Small intestine (tissue), 16 donors: Measurements from ENCODE around the gene LHCGR. TPM values are rescaled to one million over a fixed set of nuclear protein-coding genes. Genes with fewer than 3 reads are reported as not detected.

Experiments used
- DNase-seq, 2 donors: peaks; one replicate each; pipeline versions ENCODE4 v3.0.0 to v3.0.0-alpha.2; 2013
- FAIRE-seq: peaks from 2 replicates; lab custom pipeline; 2012; peaks lifted over from hg19 to GRCh38; lab: Jason Lieb, UNC
- H3K27ac ChIP-seq, 3 donors: one replicate each; pipeline ENCODE4 v1.5.1; 2013; ENCODE audit warnings: low read length in 2 of 3, mild to moderate bottlenecking in 2 of 3, control low read depth in 1 of 3, inconsistent platforms in 1 of 3, low read depth in 1 of 3, moderate library complexity in 1 of 3
- H3K27me3 ChIP-seq, 3 donors: one replicate each; pipeline ENCODE4 v1.6.1; 2013; ENCODE audit warnings: low read length in 3 of 3, inconsistent platforms in 1 of 3; ENCODE audit not compliant: control insufficient read depth in 3 of 3, insufficient read depth in 3 of 3
- H3K36me3 ChIP-seq, 3 donors: one replicate each; pipeline ENCODE4 v1.6.1; 2013; ENCODE audit warnings: low read length in 3 of 3, inconsistent platforms in 1 of 3, low read depth in 1 of 3, mild to moderate bottlenecking in 1 of 3, moderate library complexity in 1 of 3; ENCODE audit not compliant: control insufficient read depth in 3 of 3, insufficient read depth in 2 of 3
- H3K4me1 ChIP-seq, 3 donors: one replicate each; pipeline ENCODE4 v1.6.1; 2013; ENCODE audit warnings: low read length in 2 of 3, inconsistent platforms in 1 of 3, low read depth in 1 of 3, mild to moderate bottlenecking in 1 of 3, moderate library complexity in 1 of 3; ENCODE audit not compliant: control insufficient read depth in 3 of 3, insufficient read depth in 2 of 3
- H3K4me3 ChIP-seq, 3 donors: one replicate each; pipeline ENCODE4 v1.5.1; 2013; ENCODE audit warnings: low read length in 3 of 3, control low read depth in 1 of 3, inconsistent platforms in 1 of 3, low read depth in 1 of 3, mild to moderate bottlenecking in 1 of 3, moderate library complexity in 1 of 3
- H3K9me3 ChIP-seq, 2 donors: one replicate each; pipeline ENCODE4 v1.6.1; 2013; ENCODE audit warnings: low read depth in 1 of 2, low read length in 1 of 2; ENCODE audit not compliant: control insufficient read depth in 2 of 2, insufficient read depth in 1 of 2
- WGBS, 3 donors: extraction: QIAGEN DNeasy Blood & Tissue Kit; methylation state at CpG; one replicate each; pipeline ENCODE4 v1.1.7; 2013; 5-methylcytosine and 5-hydroxymethylcytosine counted together
- long read RNA-seq, 10 donors: transcript quantifications; one replicate each; lab custom pipeline, GENCODE V29; 2026
- polyA plus RNA-seq, 4 donors: library from polyadenylated mRNA; stranded (reverse) in 3 of 4; unstranded in 1 of 4; fragments of 200-250 nt in 3 of 4; fragments of 120-200 nt in 1 of 4; gene quantifications; one replicate each; pipeline versions ENCODE4 v1.2.1 to v1.2.3, GENCODE V29; 2013
- donor health status: healthy with polysubstance abuse.
- donor health status: control.
- donor health status: control.
- donor health status: Bipolar disorder and iron deficiency.
- donor health status: healthy.

LHCGR gene
- under 1 TPM in 1 of 4 donors, not detected in 3; 0.04 TPM for polyA plus RNA-seq
- long read RNA-seq, donor 1: 0 reads
- long read RNA-seq, donor 2: 0 reads
- long read RNA-seq, donor 3: 0 reads
- long read RNA-seq, donor 4: 0 reads
- long read RNA-seq, donor 5: 0 reads
- long read RNA-seq, donor 6: 0 reads
- long read RNA-seq, donor 7: 0 reads
- long read RNA-seq, donor 8: 0 reads
- long read RNA-seq, donor 9: 0 reads
- long read RNA-seq, donor 10: 0 reads

DNA sequence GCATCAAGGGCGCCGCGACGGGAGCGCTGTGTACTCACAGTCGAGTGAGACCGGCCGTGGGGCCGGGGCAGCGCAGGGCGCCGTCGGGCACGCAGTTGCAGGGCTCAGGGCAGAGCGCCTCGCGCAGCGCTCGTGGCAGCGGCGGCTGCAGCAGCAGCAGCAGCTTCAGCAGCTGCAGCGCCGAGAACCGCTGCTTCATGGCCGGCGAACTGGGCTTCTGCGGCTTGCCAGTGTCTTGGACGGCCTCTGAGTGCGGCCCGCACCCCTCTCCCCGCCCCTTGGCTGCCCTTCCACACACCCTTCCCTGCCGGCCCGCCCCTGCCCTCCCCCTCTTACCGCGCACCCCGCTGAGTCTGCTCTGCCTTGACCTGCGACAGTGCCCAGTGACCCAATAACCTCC lies at the start of gene LHCGR:
Gene LHCGR (minus strand): TSS at position 252 of the 400 bp plus-strand sequence. CDS start 53 bp downstream, at position 199.
- Histone ChIP-seq H3K36me3 (no peaks in the 10 kb centered on the region), H3K27ac (no peak within 1 kb of the TSS), H3K9me3 (no peaks in the 10 kb centered on the region), H3K4me3 (no peak within 1 kb of the TSS), H3K27me3 (peaks cover 0 to 30% (median 7%) of the 10 kb centered on the region in 3 donors), H3K4me1 (peaks cover 0 to 5% (median 0%) of the 10 kb centered on the region in 3 donors)
- DNase-seq (peak in 1 of 2 donors; percentile 8), FAIRE-seq (no peak)
- WGBS, 3 donors: 5 to 16% (median 13%) methylated on average over 33 to 37 of the region's 37 CpGs

DNA sequence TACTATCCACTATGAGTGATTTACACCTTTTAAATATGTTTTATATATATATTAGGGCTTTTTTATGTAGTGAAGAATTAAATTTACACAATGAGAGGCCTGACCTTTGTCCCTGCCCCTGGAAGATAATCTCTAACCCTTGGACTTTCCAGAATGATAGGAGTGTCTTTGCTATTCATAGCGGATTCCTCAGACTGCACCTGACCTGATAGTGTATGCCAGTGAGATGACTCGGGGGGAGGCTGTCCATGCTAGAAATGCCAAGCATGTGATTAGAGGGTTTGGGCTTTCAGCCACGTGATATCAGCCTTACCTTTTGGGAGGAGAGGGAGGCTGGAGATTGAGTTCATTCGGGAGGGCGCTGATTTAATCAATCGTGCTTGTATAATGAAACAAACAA lies 44.1 kb upstream of the LHCGR start:
- FAIRE-seq (no peak), DNase-seq (peak; percentile 1 to 80)
- Histone ChIP-seq H3K27me3 (no peaks in the 10 kb centered on the region), H3K36me3 (no peaks in the 10 kb centered on the region), H3K27ac (no peak overlapping the region), H3K9me3 (no peaks in the 10 kb centered on the region), H3K4me1 (peaks cover 0 to 8% (median 0%) of the 10 kb centered on the region in 3 donors), H3K4me3 (no peak overlapping the region)
- 22 to 66% (median 31%) methylated on average over 6 of the region's 6 CpGs for WGBS, 3 donors

DNA sequence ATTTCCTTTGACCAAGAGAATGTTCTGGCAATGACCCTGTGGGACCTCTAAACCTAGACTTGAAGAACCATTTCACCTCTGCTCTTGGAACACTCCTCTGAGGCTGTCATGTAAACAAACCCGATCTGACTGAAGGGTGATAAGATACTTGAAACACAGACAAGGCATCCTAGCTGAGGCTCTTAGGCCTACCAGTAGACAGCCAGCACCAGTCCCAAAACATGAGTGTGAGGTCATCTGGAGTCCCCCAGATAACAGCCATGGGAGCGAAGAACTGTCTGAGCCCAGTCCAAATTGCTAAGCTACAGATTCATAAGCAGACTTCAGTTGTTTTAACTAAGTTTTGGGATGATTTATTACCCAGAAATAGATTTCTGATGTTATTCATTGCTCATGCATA lies 39.5 kb upstream of the LHCGR start:
- Histone ChIP-seq H3K9me3 (no peaks in the 10 kb centered on the region), H3K4me3 (no peak overlapping the region), H3K27me3 (no peaks in the 10 kb centered on the region), H3K27ac (no peak overlapping the region), H3K36me3 (no peaks in the 10 kb centered on the region), H3K4me1 (peaks cover 0 to 6% (median 0%) of the 10 kb centered on the region in 3 donors)
- 47 to 62% (median 52%) methylated on average over 2 of the region's 2 CpGs for WGBS, 3 donors
- FAIRE-seq: no peak
- DNase-seq: no peak

DNA sequence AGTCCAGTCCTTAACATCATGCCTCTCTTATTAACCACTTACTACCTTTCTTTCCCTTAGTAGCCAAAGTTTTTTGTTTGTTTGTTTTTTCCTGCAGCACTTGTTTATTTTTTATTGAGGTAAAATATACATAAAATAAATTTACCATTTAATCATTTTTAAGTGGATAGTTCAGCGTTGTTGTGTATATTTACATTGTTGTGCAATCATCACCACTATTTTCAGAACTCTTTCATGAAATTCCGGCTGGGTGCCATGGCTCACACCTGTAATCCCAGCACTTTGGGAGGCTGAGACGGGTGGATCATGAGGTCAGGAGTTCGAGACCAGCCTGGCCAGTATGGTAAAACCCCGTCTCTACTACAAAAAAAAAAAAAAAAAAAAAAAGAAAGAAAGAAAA lies 38.1 kb upstream of the LHCGR start:
- Histone ChIP-seq H3K27ac (no peak overlapping the region), H3K4me3 (no peak overlapping the region), H3K36me3 (no peaks in the 10 kb centered on the region), H3K4me1 (no peaks in the 10 kb centered on the region), H3K27me3 (peaks cover 0 to 2% (median 0%) of the 10 kb centered on the region in 3 donors), H3K9me3 (no peaks in the 10 kb centered on the region)
- no peak for DNase-seq
- WGBS, 3 donors: 58 to 77% (median 65%) methylated on average over 4 to 5 of the region's 5 CpGs
- no peak for FAIRE-seq

DNA sequence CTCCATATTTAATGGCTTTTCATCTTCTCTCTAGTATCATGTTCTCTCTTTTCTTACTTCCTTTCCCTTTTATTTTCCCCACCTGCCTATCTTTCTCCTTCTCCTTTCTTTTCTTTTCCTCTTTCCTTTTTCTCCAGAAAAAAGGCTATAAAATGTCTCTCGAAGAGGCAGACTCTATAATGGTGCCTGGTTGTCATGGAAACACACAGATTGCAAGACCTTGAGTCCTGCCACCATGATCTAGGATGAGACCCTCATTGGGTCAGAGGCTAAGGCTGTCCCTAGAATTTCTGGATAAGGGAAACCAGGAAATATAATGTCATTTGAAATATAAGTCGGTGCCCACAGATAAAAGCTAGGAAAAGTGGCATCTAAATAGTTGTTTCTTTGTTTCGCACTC lies 36.5 kb upstream of the LHCGR start:
- no peak for FAIRE-seq
- DNase-seq: no peak
- Histone ChIP-seq H3K4me1 (no peaks in the 10 kb centered on the region), H3K36me3 (no peaks in the 10 kb centered on the region), H3K27me3 (peaks cover 0 to 2% (median 0%) of the 10 kb centered on the region in 3 donors), H3K27ac (no peak overlapping the region), H3K4me3 (no peak overlapping the region), H3K9me3 (no peaks in the 10 kb centered on the region)
- 65 to 77% (median 76%) methylated on average over 3 of the region's 3 CpGs for WGBS, 3 donors

DNA sequence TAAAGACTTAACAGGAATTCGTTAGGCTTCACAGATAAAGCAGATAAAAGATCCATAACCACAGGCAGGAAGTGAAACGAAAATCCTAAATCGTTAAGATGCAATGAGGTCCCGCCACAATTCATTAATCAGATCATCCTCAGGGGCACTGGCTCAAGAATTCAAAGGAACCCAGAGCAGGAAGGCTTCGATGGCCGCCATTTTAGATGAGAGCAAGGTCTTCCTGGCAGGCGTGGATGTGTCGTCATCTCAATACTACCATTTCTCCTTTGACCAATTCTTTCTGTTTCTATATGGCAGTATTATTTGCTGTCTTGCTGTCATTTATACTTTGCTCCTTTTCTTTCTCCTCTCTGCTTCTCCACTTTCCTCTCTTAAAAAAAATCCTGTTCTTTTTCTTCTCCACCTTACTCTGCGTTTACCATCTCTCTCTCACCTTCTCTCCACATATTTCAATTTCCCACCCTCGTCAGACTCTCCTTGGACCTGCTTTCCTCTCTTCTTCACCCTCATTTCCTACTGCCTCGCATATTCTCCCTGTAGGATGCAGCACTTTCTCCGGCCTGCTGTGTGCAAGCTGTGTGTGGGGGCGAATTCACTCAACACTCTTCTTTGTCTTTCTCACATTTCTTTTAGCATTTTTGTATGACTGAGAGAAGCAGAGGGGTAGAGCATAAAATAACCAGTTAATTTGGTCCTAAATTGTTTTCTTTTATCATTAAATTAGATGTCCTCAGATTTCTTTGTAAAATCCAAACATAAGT lies 35.1 kb upstream of the LHCGR start:
- H3K4me3 ChIP-seq: no peak overlapping the region
- 73 to 79% (median 78%) methylated on average over 13 of the region's 13 CpGs for WGBS, 3 donors
- no peaks in the 10 kb centered on the region for H3K9me3 ChIP-seq
- no peak for FAIRE-seq
- H3K4me1 ChIP-seq: no peaks in the 10 kb centered on the region
- no peak for DNase-seq
- H3K27me3 ChIP-seq: peaks cover 0 to 2% (median 0%) of the 10 kb centered on the region in 3 donors
- H3K36me3 ChIP-seq: no peaks in the 10 kb centered on the region
- H3K27ac ChIP-seq: no peak overlapping the region

DNA sequence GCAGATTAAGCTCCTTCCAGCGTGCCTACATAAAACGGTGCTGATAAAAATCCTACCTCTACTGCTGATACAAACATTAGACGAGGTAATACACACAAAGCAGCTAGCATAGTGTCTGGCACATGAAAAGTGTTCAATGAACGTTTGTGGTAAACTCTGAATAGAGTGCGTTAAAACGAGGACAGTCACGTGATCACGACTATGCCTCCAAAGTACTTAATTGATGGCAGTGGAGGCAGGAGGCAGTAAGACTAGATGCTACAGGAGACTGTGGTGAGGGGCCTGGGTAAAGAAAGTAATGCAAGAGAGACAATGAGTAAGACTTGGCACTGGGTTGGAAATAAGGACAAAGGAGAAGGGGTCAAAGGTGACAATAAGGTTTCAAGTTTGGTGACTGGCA lies 32.1 kb upstream of the LHCGR start:
- FAIRE-seq (no peak), DNase-seq (no peak)
- Histone ChIP-seq H3K27me3 (peaks cover 0 to 2% (median 0%) of the 10 kb centered on the region in 3 donors), H3K36me3 (no peaks in the 10 kb centered on the region), H3K27ac (no peak overlapping the region), H3K9me3 (no peaks in the 10 kb centered on the region), H3K4me3 (no peak overlapping the region), H3K4me1 (no peaks in the 10 kb centered on the region)
- 76 to 87% (median 81%) methylated on average over 8 of the region's 8 CpGs for WGBS, 3 donors

DNA sequence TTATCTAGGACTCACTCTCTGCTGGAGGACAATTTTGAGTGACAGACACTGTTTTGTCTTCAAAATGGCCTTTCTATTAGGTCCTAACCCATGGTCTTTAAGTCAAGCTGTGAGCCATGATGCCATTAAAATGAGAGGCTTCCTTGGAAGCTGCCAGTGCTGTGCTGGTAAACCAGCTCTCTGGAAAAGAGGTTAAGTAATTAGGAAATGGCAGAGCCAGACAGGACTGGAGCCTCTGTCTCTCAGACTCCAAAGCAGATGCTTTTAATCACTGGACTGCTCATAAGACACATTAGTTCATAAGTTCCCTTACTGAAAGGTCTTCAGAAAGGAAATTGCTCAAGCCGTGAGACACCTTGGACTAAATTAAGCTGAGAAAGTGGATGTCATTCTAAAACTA lies 25.8 kb upstream of the LHCGR start:
- H3K4me1 ChIP-seq: no peaks in the 10 kb centered on the region
- no peaks in the 10 kb centered on the region for H3K9me3 ChIP-seq
- H3K27ac ChIP-seq: no peak overlapping the region
- H3K36me3 ChIP-seq: no peaks in the 10 kb centered on the region
- no peaks in the 10 kb centered on the region for H3K27me3 ChIP-seq
- 87 to 92% (median 91%) methylated on average over 1 of the region's 1 CpG for WGBS, 3 donors
- DNase-seq: no peak
- H3K4me3 ChIP-seq: no peak overlapping the region
- FAIRE-seq: no peak
